OCI-LY3 (cell line): ENCODE data around the gene CDC14B.

Source experiments
- CTCF ChIP-seq: fragments of 200-600, 300-600 bp; sonication (generic); IDR thresholded peaks from 2 replicates; pipeline ENCODE4 v1.5.1; 2014; ENCODE audit warnings: antibody characterized with exemption, low read length, low read depth
- EZH2phosphoT487 ChIP-seq: fragments of 200-600 bp; shearing (Covaris generic); IDR thresholded peaks from 2 replicates; pipeline ENCODE4 v1.6.1; 2018; ENCODE audit warnings: antibody characterized with exemption, mixed run types, low read depth

GRCh38 chr9:96487029-96487396 is 132.6 kb downstream of the CDC14B start:
- TF ChIP-seq CTCF = no peak
- no peak for TF ChIP-seq EZH2phosphoT487
